HEK293 (cell line): ENCODE measurements around the gene CFAP99.

ENCODE experiments used
- CTCF ChIP-seq: fragments of 450-650 bp; formaldehyde crosslinking; IDR thresholded peaks from 2 replicates; pipeline ENCODE4 v1.5.1; 2016; ENCODE audit warnings: missing biosample characterization, missing genetic modification characterization
- ZNF221 ChIP-seq: fragments of 450-650 bp; formaldehyde crosslinking; IDR thresholded peaks from 2 replicates; pipeline ENCODE4 v1.5.1; 2017; ENCODE audit warnings: missing biosample characterization, missing genetic modification characterization, borderline replicate concordance

- TF ChIP-seq CTCF (tag by site-specific recombination) (no peak), ZNF221 (tag by site-specific recombination) (no peak)
These were observed 15.7 kb downstream of the CFAP99 start for GRCh38 chr4:2434420-2434819.
